GM21390 (cell line): Measurements from ENCODE around the gene DDIAS.
"Not testable (repeated sequence)": the region's sequence is repeated elsewhere in the genome, so short reads cannot be mapped to it uniquely, and the experiment has no call there.

Experiments used
- ATAC-seq: cut with Tn5 transposase; IDR thresholded peaks from one replicate; pipeline ENCODE4 v1.9.1; 2021; ENCODE audit not compliant: unreplicated experiment

DDIAS gene

DNA sequence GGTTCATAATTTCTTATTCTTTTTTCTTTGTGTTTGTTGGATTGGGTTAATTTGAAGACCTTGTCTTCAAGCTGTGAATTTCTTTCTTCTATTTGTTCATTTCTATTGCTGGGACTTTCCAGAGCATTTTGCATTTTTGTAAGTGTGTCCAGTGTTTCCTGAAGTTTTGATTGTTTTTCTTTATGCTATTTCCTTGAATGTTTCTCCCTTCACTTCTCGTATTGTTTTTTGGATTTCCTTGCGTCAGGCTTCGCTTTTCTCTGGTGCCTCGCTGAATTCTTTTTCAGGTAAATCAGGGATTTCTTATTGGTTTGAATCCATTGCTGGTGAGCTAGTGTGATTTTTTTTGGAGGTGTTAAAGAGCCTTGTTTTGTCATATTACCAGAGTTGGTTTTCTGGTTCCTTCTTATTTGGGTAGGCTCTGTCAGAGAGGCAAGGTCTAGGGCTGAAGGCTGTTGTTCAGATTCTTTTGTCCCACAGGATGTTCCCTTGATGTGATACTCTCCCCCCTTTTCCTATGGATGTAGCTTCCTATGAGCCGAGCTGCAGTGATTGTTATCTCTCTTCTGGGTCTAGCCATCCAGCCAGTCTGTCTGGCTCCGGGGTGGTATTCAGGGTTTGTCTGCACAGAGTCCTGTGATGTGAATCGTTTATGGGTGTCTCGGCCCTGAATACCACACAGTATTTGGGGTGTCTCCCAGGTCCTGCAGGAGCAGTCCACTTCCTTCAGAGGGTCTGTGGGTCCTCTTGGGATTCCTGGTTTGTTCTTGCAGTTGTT is 21.0 kb downstream of the DDIAS start:
- ATAC-seq = not testable (repeated sequence)

DNA sequence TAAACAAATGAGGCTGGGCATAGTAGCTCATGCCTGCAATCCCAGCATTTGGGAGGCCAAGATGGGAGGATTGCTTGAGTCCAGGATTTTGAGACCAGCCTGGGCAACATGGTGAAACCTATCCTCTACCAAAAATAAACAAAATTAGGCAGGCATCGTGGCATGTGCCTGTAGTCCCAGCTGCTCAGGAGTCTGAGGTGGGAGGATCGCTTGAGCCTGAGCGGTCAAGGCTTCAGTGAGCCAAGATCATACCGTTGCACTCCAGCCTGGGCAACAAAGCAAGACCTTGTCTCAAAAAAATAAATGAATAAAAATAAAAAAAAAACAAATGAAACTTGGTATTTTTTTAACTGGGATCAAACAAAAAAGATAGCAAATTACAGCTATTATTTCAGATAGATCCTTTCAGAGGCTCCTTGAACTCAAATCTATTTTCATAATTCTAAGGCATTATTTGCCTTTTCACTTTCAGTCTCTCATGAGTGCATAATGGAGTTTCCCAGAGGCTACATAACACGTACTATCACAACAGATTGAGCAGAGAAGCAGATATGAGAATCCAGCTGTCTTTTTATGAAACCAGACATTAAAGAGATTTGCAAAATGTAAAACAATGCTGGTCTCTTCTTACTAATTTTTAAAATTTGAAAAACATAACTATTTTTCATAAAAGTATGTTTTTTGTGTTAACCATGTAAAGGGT is 23.1 kb downstream of the DDIAS start:
- peak; percentile 46 for ATAC-seq

DNA sequence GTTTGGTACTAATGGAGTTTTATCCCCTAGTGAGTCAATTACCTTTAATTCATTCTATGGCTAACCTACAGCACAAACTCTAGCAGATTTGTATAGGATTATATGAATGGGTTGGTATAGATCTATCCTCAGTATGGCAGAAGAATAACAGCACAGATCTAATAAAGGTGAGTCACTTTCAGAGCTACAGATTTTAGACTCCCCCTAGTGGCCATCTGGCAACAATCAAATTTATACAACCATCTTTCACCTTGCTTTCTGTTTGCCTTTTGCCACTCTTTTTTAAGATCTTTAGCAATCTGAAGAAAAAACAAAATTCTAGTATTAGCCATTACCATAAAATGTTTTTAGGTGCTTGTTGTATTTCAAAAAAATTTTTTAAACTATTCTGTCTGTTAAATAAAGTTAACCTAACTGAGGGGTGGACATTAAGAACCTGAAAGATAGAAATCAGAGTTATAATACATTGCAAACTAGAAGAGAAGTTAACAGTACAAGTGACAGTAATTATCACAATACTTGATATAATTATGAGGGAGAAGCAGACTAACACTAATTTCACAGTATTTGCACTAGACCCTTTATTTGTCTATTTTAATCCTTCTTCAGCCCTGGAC is 25.8 kb downstream of the DDIAS start:
- ATAC-seq = peak; percentile 67

DNA sequence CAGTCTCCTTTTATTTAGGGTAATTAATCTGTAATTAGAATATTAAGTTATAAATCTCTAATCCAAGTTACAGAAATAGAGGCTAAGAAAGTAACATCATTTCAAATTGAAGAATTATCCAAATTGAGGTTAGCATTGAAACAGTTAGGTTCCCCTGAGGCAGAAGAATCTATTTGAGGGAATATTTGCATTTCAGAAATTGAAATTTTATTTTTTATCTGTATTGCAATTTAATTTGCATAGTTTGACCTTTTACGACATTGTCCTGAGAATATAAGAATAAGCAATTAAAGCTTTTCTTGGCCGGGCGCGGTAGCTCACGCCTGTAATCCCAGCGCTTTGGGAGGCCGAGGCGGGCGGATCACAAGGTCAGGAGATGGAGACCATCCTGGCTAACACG is 27.6 kb downstream of the DDIAS start:
- no peak for ATAC-seq

DNA sequence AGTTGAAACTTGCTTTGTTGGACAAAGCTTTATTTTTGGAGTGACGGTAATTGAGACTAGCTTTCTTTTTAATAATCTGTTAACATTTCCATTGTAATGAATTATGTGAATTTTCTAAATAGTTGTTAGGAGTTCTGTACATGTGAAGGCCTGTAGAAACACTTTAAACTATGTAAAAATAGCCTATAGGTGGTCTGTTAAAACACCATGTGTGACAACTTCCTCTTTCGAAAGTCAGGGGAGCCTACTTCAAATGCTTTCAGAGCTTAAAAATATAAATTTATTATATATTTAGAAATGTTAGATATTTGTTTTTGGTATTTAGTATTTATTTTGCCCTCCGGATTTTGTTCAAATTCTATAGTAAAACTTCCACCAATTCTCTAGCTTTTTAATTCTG is 28.7 kb downstream of the DDIAS start:
- ATAC-seq = peak; percentile 59

DNA sequence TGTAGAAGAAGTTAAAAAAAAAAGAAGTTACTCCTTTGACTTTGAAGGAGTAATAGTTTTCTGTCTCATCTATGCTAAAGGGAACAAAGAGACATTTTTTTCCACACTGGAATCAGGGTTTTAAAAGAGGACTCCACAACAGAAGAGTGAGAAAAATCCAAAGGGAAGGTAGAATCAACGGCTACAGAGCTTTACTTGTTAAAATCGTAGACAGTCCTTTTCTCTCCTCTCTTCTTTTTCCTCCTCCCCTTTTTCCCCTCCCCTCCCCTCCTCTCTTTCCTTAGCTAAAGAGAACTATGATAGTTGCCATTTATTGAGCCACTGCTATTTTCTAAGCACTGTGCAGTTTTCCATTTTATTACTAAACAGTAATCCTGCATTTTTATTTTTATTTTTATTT is 29.2 kb downstream of the DDIAS start:
- no peak for ATAC-seq

DNA sequence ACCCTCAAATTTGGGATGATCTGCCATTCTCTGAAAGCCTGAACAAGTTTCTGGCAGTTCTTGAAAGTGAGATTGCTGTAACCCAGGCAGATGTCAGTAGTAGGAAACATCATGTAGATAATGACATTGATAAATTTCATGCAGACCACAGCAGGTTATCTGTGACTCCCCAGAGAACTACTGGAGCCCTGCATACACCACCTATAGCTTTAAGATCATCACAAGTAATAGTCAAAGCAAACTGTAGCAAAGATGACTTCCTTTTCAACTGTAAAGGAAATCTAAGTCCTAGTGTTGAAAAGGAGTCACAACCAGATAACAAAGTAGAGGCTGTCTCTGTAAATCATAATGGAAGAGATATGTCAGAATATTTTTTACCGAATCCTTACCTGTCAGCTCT is 31.0 kb downstream of the DDIAS start:
- ATAC-seq = no peak

DNA sequence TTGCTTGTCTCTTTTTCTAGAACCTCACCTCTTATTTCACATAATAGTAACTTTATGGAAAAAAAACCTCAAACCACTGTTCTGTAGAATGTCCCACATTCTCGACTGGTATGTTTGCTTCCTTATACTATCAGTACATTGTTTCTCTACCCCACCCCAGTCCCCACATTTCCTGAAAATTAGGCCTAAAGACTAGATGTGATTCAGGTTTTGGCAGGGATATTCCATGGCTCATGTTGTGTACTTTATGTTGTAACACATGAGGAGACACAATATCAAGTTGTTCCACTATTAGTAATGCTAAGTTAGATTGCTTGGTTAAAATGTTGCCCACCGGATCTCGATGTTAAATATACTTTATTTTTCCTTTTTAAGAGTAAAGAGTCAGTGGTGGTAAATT is 34.7 kb downstream of the DDIAS start:
- no peak for ATAC-seq

DNA sequence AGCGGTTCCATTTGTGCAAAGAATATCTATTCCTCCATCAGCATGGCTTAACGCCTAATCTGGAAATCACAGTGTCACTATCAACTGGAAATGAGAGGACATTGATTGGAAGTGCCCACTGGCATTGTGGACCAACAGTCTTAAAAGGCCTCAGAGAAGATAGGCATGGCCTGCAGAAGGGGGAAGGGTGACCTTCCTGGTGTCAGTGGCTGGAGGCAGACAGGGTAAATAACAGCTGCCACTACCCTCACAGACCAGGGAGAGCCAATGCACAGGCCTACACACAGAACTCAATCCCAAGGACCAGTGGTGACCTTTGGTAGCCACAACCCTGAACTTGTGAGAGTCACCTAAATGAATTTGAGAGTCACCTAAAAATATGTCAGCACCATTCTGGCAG is 36.0 kb downstream of the DDIAS start:
- ATAC-seq = no peak

DNA sequence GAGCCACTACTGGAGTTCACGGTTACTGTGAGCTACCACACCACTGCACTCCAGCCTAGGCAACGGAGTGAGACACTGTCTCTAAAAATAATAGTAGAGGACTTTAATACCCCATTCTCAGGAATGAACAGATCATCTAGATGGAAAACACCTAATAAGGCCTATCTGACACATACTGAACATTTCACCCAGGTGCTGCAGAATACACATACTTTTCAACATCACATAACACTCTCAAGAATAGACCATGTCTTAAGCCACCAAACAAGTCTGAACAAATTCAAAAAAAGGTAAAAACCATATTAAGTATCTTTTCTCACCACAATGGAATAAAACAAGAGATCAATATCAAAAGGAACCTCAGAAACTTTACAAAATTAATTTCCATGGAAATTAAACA is 37.9 kb downstream of the DDIAS start:
- no peak for ATAC-seq

DNA sequence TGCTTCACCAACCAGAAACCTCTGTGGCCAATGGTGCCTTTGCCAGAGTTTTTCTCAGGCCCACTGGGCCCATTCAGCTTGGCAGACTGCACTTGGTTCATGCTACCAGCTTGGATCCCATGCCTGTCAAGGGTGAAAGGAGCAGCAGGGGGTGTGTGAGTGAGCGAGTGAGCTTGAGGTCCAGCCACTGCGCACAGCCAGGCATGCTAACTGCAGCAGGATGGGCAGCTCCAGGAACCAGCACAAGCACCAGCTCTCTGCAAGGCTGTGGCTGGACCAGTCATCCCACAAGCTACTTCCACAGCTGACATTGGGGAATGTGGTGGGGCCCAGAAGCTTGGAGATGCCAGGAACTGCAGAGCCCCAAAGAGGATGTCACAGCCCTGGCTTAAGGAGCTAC is 40.8 kb downstream of the DDIAS start:
- no peak for ATAC-seq

DNA sequence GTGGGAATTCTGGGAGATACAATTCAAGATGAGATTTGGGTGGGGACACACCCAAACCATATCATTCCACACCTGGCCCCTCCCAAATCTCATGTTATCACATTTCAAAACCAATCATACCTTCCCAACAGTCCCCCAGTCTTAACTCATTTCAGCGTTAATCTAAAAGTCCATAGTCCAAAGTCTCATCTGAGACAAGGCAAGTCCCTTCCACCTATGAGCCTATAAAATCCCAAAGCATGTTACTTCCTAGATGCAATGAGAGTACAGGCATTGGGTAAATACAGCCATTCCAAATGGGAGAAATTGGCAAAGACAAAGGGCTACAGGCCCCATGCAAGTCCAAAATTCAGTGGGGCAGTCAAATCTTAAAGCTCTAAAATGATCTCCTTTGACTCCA is 41.9 kb downstream of the DDIAS start:
- not testable (repeated sequence) for ATAC-seq

DNA sequence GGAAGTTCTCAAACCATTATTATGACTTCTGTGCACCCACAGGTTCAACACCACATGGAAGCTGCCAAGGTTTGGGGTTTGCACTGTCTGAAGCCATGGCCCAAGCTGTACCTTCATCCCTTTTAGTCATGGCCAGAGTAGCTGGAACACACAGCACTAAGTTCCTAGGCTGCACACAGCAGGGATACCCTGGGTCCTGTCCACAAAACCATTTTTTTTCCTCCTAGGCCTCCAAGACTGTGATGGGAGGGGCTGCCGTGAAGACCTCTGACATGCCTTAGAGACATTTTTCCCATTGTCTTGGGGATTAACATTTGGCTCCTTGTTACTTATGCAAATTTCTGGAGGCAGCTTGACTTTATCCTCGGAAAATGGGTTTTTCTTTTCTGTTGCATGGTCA is 42.7 kb downstream of the DDIAS start:
- ATAC-seq = no peak

DNA sequence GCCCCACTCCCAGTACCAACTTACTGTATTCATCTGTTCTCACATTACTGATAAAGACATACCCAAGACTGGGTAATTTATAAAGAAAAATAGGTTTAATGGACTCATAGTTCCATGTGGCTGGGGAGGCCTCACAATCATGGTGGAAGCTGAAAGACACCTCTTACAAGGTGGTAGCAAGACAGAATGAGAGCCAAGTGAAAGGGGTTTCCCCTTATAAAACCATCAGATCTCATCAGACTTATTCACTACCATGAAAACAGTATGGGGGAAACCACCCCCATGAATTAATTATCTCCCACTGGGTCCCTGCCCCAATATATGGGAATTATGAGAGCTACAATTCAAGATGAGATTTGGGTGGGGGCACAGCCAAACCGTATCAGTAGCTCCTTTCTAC is 43.5 kb downstream of the DDIAS start:
- not testable (repeated sequence) for ATAC-seq

DNA sequence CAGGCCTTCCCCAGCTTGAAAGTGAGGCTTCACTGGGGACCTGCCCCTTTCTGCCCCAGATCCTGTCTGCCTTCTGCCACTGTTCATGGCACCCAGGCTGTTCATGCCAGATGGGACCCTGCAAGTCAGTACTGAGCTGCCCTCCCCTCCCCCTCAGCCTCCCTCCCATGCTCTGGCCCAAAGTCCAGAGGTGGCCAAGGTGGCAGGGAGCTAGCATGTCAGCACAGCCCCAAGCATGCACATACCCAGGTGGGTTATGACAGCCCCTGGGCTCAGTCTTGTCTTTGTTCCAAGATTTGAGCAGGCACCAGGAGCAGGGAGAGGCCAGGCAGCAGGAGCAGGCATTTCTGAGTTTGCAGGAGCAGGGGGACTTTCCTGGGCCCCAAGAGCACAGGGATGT is 44.1 kb downstream of the DDIAS start:
- no peak for ATAC-seq

DNA sequence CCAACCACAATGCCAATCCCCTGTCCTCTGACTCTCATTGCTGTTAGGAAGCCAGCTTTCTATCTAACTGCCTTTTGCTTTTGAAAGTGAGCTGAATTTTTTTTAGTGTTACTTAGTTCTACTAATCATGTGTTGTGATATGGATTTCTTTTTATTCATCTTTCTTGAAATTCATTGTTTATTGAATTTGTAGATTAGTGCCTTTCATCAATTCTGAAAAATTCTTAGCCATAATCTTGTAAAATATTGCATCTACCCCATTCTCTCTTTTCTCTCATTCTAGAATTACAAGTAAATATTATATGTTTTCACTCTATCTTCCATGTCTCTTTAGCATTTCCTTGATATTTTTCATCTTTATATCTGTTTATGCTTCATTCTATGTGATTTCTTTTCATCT is 47.8 kb downstream of the DDIAS start:
- no peak for ATAC-seq

DNA sequence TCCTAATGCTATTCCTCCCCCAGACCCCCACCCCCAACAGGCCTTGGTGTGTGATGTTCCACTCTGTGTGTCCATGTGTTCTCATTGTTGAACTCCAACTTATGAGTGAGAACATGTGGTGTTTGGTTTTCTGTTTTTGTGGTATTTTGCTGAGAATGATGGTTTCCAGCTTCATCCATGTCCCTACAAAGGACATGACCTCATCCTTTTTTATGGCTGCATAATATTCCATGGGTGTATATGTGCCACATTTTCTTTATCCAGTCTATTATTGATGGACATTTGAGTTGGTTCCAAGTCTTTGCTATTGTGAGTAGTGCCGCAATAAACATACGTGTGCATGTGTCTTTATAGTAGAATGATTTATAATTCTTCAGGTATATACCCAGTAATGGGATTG is 49.0 kb downstream of the DDIAS start:
- not testable (repeated sequence) for ATAC-seq

DNA sequence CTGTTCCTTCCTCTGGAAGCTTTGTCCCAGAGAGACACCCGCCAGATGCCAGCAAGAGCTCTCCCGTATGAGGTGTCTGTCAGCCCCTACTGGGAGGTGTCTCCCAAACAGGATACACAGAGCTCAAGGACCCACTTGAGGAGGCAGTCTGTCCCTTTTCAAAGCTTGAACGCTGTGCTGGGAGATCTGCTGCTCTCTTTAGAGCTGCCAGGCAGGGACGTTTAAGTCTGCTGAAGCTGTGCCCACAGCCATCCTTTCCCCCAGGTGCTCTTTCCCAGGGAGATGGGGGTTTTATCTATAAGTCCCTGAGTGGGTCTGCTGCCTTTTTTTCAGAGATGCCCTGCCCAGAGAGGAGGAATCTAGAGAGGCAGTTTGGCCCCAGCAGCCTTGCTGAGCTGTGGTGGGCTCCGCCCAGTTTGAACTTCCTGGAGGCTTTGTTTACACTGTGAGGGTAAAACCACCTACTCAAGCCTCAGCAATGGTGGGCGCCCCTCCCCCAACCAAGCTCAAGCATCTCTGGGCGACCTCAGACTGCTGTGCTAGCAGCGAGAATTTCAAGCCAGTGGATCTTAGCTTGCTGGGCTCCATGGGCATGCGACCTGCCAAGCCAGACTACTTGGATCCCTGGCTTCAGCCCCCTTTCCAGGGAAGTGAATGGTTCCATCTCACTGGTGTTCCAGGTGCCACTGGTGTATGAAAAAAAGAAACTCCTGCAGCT is 54.4 kb downstream of the DDIAS start:
- ATAC-seq = not testable (repeated sequence)

DNA sequence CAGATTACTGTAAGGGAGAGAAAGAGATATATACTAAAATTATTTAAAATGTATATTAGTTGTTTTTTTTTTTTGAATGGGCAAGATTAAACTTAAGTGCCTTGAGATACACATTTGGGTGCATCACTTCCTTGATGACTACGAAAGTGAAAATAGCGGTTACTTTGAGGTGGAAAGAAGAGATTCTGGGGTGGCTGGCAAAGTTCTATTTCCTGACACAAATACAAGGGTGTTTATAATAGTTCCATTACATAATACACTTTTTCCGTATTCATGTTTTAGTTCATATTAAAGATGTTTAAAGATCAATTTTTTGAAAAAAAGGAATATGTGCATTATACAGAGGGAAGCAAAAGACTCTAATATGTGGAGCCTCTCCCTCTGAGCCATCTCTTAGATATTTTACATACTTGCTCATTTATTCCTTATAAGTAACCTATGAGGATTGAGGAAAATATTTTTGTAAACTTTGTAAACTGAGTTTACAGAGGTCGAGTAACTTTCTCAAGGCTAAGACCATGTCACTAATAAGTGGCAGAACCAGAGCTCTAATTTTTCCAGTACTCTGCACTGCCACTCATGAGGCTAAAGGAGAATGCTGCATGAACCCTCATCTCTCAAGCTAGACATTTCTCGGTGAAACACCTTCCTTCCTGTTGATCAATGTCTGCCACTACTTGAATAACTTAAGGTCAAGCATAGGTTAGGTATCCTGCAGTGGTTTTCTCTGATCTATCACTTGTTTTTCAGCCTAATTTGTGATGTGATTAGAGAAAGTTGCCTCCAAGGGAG is 58.6 kb downstream of the DDIAS start:
- peak; percentile 87 for ATAC-seq

DNA sequence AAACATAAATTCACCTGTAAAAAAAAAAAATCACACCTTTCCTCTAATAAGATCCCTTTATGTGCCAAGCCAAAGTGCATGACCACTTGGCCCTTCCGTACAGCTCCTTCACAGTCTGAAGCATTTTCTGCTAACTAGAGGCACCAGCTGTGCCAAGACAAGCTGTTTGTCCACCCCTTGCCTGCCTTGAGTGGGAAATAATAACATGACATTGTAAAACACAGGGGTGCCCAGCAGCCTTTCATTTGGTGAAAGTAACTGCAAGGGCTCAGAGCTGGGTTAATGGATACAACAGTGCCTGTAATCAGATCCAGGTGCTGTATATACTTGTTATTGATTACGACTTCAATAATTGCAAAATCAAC is 59.2 kb downstream of the DDIAS start:
- peak; percentile 12 for ATAC-seq

DNA sequence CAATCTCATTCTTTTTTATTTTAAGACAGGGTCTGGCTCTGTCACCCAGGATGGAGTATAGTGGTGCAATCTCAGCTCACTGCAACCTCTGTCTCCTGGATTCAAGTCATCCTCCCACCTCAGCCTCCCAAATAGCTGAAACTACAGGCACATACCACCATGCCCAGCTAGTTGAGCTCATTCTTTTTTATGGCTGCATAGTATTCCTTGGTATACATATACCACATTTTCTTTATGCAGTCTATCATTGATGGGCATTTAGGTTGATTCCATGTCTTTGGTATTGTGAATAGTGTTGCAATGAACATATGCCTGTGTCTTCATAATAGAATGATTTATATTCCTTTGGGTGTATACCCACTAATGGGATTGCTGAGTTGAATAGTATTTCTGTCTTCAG is 60.5 kb downstream of the DDIAS start:
- not testable (repeated sequence) for ATAC-seq
